ENCODE data around the gene CERCAM. TPM values are rescaled to one million over a fixed set of nuclear protein-coding genes. Genes with fewer than 3 reads are reported as not detected.

Gene CERCAM
- total RNA-seq, 4 donors from 2014 or later, result 4.5 to 19.7 (median 7.8) TPM

DNA sequence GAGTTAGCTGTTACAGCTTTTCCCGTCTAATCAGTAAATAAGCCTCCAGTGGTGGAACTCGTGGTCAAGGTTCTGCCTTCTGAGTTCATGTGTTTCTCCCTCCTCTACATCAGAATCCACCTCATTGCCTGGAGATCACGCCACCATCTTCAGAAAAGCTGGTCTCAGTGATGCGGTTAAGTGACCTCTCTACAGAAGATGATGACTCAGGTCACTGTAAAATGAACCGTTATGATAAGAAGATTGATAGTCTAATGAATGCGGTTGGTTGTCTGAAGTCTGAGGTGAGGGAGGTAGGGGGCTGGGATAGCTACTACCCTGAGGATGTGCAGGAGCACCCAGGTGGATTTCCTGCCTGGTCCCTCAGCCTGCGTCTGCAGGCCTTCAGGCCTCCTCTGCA lies 48.4 kb downstream of the CERCAM start:
- Histone ChIP-seq H3K4me1 (peaks cover 0 to 3% (median 0%) of the 10 kb centered on the region in 4 donors), H3K27me3 (no peaks in the 10 kb centered on the region), H3K9me3 (no peaks in the 10 kb centered on the region), H3K27ac (no peak overlapping the region), H3K36me3 (peaks cover 0 to 8% (median 0%) of the 10 kb centered on the region in 4 donors), H3K4me3 (no peak overlapping the region)
- no peak for TF ChIP-seq POLR2AphosphoS5 (IDR thresholded peaks at IDR 0.05)
- TF ChIP-seq POLR2A (IDR thresholded peaks at IDR 0.05), result no peak
- no peak for TF ChIP-seq EP300 (IDR thresholded peaks at IDR 0.05; ENCODE audit: low read depth)
- TF ChIP-seq, protein P1, sequence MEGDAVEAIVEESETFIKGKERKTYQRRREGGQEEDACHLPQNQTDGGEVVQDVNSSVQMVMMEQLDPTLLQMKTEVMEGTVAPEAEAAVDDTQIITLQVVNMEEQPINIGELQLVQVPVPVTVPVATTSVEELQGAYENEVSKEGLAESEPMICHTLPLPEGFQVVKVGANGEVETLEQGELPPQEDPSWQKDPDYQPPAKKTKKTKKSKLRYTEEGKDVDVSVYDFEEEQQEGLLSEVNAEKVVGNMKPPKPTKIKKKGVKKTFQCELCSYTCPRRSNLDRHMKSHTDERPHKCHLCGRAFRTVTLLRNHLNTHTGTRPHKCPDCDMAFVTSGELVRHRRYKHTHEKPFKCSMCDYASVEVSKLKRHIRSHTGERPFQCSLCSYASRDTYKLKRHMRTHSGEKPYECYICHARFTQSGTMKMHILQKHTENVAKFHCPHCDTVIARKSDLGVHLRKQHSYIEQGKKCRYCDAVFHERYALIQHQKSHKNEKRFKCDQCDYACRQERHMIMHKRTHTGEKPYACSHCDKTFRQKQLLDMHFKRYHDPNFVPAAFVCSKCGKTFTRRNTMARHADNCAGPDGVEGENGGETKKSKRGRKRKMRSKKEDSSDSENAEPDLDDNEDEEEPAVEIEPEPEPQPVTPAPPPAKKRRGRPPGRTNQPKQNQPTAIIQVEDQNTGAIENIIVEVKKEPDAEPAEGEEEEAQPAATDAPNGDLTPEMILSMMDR (IDR thresholded peaks at IDR 0.05), result no peak
- in situ Hi-C loops (cut with MboI; ENCODE audit: low pct_ligation_motif_present in 1 of 4, low pct_unique_long_range_greater_than_20kb in 1 of 4, low sequenced_read_pairs in 3 of 4) (no loop called here), intact Hi-C loops (cut with DNase I; ENCODE audit: low total_unique reads) (no loop called here)
- WGBS, 2 donors (ENCODE audit: low coverage in 1 of 2), result 90 to 94% methylated on average over 2 to 7 of the region's 7 CpGs
- no peak for DNase-seq

DNA sequence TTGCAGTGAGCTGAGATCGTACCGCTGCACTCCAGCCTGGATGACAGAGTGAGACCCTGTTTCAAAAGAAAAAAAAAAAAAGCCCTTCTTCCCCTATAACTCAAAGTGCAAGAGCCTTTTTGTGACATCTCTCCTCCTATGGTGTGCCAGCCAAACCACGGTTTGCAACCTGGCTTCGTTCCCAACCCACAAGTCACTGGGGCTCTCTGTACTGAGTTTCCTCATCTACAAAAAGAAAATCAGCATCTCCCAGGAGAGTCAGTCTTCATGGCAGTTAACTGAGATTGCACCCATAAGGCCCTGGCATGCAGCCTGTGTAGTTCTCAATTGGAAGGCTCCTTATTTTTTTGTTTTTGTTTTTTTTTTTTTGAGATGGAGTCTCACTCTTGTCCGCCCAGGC lies 49.9 kb downstream of the CERCAM start:
- peaks cover 0 to 3% (median 1%) of the 10 kb centered on the region in 4 donors for H3K36me3 ChIP-seq
- H3K4me3 ChIP-seq, result no peak overlapping the region
- DNase-seq, result no peak
- no peak overlapping the region for H3K27ac ChIP-seq
- WGBS, 2 donors (ENCODE audit: low coverage in 1 of 2), result 79 to 100% methylated on average over 1 to 5 of the region's 5 CpGs
- in situ Hi-C loops (cut with MboI; ENCODE audit: low pct_ligation_motif_present in 1 of 4, low pct_unique_long_range_greater_than_20kb in 1 of 4, low sequenced_read_pairs in 3 of 4), result no loop called here
- TF ChIP-seq EP300 (IDR thresholded peaks at IDR 0.05; ENCODE audit: low read depth) (no peak), POLR2AphosphoS5 (IDR thresholded peaks at IDR 0.05) (no peak), POLR2A (IDR thresholded peaks at IDR 0.05) (no peak)
- TF ChIP-seq, protein P1 (IDR thresholded peaks at IDR 0.05), result no peak
- H3K9me3 ChIP-seq, result no peaks in the 10 kb centered on the region
- peaks cover 0 to 3% (median 0%) of the 10 kb centered on the region in 4 donors for H3K4me1 ChIP-seq
- intact Hi-C loops (cut with DNase I; ENCODE audit: low total_unique reads), result no loop called here
- H3K27me3 ChIP-seq, result no peaks in the 10 kb centered on the region

DNA sequence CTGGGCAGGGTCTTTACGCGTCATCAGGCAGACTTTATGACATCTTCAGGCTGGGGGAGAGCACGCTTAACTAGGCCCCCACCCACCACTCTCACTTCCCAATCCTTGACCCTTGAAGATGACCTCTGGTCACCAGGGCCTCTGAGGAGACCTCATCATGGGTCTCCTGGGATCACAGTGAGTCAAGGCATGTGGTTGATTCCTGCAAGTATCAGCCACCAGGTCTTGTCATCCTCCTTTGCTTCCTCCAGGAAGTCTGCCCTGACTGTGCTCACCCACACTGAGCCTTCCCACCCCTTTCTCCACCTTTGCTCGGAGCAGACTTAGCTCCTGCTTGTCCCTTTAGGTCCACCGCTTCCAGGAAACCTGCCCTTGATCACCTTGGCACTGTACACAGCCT lies 52.4 kb downstream of the CERCAM start:
- Histone ChIP-seq H3K9me3 (no peaks in the 10 kb centered on the region), H3K4me1 (peaks cover 0 to 3% (median 0%) of the 10 kb centered on the region in 4 donors), H3K27ac (no peak overlapping the region), H3K36me3 (peaks cover 0 to 10% (median 2%) of the 10 kb centered on the region in 4 donors), H3K27me3 (no peaks in the 10 kb centered on the region), H3K4me3 (no peak overlapping the region)
- WGBS, 2 donors (ENCODE audit: low coverage in 1 of 2), result 99% methylated on average over 5 of the region's 5 CpGs; no CpG with 5 or more reads in 1 of the 2 donors
- in situ Hi-C loops (cut with MboI; ENCODE audit: low pct_ligation_motif_present in 1 of 4, low pct_unique_long_range_greater_than_20kb in 1 of 4, low sequenced_read_pairs in 3 of 4) (no loop called here), intact Hi-C loops (cut with DNase I; ENCODE audit: low total_unique reads) (no loop called here)
- no peak for TF ChIP-seq EP300 (IDR thresholded peaks at IDR 0.05; ENCODE audit: low read depth)
- TF ChIP-seq POLR2A (IDR thresholded peaks at IDR 0.05), result no peak
- TF ChIP-seq POLR2AphosphoS5 (IDR thresholded peaks at IDR 0.05), result no peak
- TF ChIP-seq, protein P1 (IDR thresholded peaks at IDR 0.05), result no peak
- no peak for DNase-seq

DNA sequence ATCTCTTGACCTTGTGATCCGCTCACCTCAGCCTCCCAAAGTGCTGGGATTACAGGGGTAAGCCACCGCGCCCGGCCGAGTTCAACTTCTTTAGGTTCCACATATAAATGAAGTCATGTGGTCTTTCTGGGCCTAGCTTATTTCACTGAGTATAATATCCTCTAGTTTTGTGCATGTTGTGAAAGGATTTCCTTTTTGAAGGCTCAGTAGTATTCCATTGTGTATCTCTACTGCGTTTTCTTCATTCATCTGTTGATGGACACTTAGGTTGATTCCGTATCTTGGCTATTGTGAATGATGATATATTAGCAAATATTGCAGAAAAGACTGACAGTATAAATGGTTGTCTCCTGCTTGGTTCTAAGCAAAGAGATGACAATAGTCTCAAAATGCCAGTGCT lies 55.2 kb downstream of the CERCAM start:
- intact Hi-C loops (cut with DNase I; ENCODE audit: low total_unique reads), result no loop called here
- in situ Hi-C loops (cut with MboI; ENCODE audit: low pct_ligation_motif_present in 1 of 4, low pct_unique_long_range_greater_than_20kb in 1 of 4, low sequenced_read_pairs in 3 of 4), result no loop called here
- TF ChIP-seq, protein P1 (IDR thresholded peaks at IDR 0.05), result no peak
- Histone ChIP-seq H3K27ac (no peak overlapping the region), H3K9me3 (no peaks in the 10 kb centered on the region), H3K36me3 (peaks cover 0 to 10% (median 5%) of the 10 kb centered on the region in 4 donors), H3K27me3 (no peaks in the 10 kb centered on the region), H3K4me1 (no peaks in the 10 kb centered on the region), H3K4me3 (no peak overlapping the region)
- WGBS, 2 donors (ENCODE audit: low coverage in 1 of 2), result 100% methylated on average over 2 to 7 of the region's 7 CpGs
- no peak for DNase-seq
